GM19025 (cell line): ENCODE measurements around the gene EYA4.

ENCODE experiments used
- ATAC-seq: cut with Tn5 transposase; IDR thresholded peaks from one replicate; pipeline ENCODE4 v1.9.1; 2021; ENCODE audit warnings: mild to moderate bottlenecking, low read depth, moderate library complexity; ENCODE audit not compliant: unreplicated experiment

Gene EYA4

DNA sequence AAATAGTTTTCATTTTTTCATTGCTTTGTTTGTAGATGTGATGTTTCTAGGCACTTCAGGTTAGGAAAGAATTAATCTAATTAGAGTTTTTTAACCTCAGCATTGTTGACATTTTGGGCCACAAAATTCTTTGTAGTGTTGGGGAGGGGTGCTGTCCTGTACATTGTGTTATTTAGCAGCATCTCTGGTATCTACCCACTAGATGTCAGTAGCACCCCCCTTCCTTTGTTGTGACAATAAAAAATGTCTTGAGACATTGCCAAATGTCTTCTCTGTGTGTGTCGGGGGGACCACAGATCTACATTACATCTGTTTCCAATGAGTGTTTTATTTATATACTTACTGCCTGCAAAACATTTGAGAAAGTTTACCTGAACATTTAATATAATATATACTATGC, 45.6 kb downstream of the EYA4 start:
- ATAC-seq: no peak

DNA sequence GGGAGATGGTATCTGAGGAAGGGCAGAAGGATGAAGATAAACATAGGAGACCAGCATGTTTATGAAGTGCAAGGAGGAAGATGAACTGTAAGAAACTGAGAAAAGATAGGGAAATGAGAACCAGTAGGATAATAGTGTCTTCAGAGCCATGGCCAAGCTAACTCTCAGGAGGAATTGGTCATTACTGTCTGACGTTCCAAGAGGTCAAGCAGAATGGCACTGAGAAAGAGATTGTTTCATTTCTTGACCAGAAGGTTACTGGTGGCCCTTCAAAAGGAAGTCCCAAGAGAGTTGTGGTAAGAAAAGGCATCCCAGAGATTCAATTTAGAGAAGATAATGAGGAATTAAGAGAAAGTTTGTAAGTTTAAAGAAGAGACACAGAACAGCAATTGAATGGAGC, 47.5 kb downstream of the EYA4 start:
- ATAC-seq: no peak

DNA sequence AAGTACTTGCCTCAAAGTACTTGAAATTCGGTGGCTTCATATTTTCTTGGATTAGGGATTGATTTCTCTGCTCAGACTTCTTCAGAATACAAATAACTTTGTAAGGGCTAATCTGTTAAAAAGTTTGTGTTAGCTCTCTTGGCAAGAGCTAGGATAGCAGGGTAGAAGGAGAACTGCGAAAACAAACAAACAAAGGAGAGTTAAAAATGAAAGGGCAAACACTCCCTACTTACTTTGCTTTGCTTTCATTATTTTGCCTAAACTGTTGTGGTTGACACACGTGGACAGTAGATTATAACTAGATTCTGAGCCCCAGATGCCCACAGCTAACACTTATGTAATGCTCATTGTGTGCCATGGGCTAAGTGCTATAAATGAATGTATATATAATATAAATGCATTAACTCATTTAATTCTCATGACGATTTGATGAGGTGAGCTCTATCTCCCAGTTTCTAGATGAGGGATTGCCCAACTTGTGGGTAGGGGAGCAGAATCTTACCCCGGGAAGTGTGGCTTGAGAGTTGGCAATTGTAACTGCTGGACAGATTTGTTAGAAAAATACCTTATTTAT, 48.7 kb downstream of the EYA4 start:
- no peak for ATAC-seq

DNA sequence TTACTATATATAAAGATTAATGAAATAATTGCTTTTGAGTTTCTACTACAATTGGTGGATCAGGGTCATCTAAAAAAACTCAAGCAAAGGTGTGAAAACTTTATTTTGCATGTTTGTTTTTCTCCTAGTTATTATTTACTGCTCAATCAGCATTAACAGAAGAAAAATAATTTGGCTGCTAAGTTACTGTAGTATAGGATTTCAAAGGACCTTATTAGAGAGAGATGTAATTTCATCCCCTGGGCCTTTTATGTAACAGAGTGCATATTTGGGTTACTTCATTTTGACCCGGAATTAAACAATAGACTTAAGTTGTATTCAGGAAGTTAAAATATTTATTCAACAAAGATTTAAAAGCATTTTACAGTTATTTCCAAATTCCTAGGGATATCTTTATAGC, 49.8 kb downstream of the EYA4 start:
- ATAC-seq: no peak

DNA sequence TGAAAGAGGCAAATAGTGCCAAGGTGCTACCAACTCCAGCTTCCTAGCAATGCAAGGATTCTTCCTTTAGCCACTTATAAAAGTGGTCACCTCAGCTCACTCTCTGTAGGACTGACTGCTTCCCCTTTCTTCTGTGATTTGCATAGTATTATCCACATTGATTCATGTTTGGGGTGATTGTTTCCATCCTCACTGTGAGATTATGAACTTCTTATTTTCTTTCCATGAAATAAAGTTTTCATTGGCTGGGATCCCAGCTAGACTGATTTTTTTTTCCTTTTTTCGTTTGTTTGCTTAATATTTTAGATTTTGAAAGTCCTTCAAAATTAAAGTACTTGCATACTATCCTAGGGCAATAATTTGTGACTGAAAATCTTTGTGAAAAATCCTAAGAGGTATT, 50.5 kb downstream of the EYA4 start:
- no peak for ATAC-seq

DNA sequence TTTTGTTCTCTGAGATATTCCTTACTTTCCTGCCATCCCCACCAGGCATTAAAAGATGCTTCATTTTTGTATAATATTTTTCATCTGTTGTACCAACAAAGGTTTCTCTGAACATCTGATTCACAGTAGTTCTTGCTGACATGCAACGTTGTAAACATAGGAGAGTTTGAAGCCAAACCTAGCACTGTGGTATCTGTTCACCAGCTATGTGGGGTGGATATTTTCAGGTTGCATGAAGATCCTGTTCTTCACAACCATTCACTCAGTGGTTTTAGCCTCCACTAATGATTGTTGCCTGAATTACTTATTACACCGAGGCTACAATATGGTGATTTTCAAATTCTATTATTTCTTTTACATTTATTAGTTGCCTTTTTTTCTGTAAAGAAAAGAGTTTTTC, 56.5 kb downstream of the EYA4 start:
- no peak for ATAC-seq

DNA sequence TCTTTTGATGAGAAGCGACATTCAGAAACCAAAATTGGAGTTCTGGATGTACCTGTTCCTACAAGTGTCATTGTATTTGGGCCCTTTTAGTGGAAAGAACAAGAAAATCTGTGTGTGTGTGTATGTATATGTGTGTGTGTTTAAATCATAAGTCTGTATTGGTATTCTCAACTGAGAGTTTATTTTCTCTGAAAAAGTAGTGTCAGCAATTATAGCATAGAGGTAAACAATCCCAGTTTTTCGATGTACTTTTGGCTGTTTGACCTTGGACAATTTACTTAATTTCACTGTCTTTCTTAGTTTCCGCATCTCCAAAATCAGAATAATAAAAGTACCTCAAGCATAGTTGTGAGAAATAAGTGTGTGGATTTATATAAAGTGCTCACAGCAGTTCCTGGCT, 57.2 kb downstream of the EYA4 start:
- no peak for ATAC-seq

DNA sequence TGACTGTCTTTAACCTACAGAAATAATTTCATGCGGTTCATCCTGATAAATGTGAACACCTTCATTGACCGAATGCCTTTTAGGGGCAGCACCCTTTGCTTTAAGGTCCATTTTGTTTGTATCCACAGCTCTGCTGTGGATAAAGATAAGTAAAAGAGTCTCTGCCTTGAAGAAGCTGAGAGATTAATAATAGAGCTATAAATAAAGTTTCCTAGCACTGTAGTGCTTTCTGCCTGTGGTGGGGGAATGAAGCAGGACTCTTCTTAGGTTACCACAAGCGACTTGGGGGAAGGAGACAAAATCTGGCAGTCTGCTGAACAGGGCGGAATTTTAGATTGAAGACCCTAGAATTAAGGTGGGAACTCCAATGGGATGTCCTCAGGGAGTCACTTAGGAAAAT, 57.6 kb downstream of the EYA4 start:
- no peak for ATAC-seq

DNA sequence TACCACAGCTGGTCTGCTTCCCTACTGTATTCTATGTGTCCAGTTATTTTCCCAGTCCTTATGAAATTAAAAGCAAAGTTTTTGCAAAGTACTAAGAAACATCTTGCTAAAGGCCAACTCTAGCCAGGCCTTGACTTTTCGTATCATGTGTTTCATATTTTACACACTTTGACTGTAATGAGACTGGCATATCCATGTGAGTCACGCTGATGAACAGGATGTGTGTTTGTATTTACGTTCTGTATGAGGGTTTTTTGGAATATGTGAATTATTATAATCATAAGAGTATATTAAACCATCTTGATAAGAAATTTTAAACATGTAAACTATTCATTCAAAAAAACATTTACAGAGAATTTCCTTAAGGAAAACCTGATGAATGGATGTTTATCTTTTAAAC, 59.7 kb downstream of the EYA4 start:
- no peak for ATAC-seq

DNA sequence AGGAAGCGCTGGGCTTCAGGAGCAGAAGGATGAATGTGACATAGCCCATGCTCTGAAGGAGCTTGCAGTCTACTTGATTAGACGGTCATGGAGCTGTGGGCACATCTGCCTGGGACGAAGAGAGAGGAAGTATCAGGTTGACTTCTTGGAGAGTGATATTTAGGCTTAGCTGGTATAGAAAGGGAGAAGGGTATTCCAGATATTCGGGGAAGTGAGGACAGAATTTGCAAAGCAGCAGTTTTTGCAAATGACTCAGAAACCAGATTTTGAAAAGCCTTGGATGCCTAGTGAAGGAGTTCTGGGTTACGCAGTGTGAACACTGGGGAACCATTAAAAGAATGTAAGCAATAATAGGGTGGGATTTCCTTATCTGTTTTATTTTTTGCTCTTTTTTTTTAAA, 60.7 kb downstream of the EYA4 start:
- ATAC-seq: no peak

DNA sequence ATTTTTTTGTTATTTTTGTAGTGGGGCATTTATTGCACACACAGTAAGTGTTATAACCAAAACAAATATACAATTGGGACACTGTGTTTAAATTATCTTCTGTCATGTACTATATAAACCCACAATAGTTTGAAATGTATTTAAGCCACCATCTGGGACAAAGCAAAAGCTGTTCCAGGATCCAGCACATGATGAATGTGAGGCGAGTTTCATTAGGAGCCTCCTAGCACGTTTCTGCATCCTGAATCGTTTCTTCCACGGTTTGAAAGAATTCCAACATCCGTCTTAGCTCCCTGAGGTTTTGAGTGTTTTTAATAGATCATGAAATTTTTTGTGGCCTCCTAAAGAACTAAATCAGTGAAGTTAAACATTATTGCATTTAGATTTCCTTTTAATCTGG, 65.8 kb downstream of the EYA4 start:
- ATAC-seq: no peak

DNA sequence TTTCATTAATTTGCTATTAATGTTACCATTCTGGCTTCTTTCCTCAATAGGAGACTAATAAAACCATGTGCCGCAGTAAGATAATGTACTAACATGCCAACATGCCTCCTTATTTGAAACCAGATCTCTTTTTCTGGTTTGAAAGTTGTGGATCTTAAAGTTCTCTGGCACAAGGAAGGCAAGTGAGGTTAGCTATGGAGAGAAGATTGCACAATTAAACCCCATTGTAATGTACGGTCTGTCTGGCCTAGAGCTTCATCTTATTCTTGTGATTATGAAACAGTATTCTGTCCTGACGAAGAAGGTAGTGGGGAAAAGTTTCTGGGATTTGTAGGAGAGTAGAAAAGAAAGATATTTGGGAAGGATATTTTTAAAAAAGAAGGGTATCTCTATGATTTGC, 68.4 kb downstream of the EYA4 start:
- ATAC-seq: no peak

DNA sequence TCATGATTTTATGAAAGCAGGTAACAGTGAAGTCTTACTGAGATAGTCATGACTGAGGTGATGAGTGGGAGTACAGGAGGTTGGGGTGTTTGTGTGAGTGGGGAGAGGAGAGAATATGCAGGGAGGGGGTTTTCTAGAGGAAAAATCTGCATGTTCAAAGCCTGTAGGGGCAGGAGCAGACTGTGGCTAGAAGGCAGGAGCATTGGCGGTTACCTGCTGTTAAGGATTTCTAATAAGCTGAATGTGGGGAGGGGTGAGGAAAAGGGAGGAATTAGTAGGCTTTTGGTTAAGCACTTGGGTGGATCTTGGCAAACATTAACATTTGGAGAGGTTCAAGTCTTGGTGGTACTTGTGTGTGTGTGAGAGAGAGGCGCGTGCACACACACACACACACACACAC, 70.8 kb downstream of the EYA4 start:
- ATAC-seq: no peak

DNA sequence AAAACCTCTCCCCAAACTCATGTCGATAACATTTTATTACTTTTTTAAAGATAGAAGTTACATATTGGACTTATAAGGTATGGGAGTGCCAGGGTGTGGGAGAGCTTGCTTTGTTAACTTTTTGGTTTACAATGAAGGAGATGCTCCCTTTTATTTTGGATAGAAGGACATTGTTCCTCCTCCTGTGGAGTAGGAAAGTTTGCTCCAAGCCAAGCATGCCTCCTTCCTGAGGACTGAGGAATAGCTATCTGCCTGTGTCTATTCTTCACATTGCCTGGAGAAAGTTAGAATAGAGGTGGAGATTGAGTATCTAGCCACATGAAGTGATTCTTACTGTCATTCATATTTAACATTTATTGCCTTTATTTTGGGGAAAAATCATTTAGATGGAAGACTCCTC, 71.9 kb downstream of the EYA4 start:
- ATAC-seq: no peak

DNA sequence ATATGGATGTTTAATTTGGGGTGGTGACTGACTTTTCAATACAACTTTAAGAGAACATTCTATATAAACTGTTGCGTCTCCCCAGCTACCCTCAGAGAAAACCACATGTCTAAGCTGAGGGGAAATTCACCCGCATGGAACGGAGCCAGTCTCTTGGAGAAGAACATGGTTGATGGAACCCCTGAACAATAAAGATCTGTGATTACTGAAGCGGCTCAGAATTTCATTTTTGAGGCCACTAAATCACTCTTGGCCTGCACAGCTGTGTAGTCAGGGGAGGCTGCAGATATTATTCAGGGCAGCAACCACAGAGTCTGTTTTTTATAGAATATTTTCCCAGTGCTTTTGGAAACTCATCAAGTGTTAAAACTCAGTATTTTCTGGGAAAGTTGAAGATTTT, 73.8 kb downstream of the EYA4 start:
- no peak for ATAC-seq

DNA sequence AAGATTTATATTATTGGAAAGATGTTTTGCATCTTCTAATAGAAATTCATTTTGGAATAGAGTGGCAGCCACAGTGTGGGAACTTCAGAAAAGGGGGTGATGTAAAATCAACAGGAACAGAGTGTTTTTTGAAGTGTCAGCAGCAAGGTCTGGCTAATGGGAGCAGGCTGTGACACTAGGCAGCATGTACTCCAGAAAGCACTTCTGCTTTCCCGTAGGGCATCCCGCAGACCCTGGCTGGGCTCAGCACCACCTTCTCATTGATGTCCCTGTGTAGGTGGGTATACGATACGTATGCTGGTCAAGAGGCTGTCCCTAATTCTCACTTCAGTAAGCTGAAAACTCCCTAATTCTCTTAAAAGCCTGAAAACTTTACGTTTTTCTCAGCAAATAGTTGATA, 74.7 kb downstream of the EYA4 start:
- ATAC-seq: no peak

DNA sequence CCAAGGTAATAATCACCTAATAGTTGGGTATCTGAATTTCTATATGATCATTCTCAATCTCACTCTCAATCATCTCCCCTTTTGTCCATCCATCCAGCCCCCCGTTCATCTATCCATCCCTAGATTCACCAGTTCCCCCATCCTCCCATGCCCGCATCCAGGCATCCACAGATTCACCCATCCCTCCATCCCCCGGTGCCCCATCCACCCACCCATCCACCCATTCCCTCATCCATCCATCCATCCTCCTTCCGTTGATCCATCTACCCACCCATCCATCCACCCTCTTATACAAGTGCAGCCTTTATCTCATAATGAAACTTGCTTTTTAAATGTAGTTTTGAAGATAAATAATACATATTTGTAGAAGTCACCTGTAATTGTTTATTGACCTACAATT, 76.5 kb downstream of the EYA4 start:
- ATAC-seq: no peak

DNA sequence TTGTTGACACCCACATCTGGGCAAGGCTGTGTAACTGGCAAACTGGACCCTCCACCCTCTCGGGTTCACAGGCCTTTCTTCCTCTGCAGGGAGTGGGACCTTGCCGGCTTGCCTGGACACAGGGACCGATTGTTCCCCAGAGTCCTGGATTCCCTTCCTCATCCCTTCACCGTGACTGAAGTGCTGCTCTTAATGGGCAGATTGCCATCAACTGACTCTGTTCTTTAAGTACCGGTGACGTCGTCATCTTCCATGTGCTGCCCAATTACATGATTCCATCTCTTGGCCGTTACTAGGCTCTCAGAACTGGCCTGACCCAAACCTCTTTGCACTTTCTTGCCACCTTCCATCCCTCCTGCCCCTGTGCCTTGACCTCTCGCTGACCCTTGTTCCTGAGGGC, 85.4 kb downstream of the EYA4 start:
- no peak for ATAC-seq

DNA sequence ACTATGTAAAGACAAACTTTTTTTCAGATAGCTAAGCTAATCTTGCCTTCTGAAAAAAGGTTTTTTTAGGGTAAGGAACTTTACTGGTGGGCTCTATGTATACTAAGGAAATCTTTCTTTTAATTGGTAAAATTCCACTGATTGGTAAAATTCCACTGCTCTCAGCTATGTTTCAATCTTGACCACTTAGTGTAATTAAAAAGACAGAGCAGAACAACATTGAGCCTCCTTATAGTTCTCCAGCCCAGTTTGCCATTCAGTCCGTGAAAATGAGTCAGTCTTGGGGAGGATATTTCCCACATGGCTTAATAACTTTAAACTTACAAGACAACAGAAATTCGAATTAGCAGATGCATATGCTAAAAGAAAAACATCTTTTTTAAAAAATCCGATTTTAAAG, 92.7 kb downstream of the EYA4 start:
- ATAC-seq: no peak

DNA sequence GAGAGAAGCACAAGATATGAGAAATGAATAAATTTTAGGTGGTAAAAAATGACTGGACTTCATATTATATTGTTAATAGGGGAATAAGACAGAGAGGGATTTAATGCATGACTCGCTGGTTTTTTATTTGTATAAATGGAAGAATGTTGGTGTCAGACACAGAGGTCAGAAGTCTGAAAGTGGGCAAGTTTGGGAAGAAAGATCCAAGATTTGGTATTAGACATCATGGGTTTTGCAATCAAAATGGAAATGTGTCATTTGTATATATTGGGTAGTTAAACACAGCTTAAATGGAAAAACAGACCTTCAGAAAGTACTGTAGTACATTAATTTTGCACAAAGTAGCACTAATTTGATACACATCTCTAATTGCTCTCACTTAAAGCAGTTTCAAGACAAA, 96.2 kb downstream of the EYA4 start:
- no peak for ATAC-seq

DNA sequence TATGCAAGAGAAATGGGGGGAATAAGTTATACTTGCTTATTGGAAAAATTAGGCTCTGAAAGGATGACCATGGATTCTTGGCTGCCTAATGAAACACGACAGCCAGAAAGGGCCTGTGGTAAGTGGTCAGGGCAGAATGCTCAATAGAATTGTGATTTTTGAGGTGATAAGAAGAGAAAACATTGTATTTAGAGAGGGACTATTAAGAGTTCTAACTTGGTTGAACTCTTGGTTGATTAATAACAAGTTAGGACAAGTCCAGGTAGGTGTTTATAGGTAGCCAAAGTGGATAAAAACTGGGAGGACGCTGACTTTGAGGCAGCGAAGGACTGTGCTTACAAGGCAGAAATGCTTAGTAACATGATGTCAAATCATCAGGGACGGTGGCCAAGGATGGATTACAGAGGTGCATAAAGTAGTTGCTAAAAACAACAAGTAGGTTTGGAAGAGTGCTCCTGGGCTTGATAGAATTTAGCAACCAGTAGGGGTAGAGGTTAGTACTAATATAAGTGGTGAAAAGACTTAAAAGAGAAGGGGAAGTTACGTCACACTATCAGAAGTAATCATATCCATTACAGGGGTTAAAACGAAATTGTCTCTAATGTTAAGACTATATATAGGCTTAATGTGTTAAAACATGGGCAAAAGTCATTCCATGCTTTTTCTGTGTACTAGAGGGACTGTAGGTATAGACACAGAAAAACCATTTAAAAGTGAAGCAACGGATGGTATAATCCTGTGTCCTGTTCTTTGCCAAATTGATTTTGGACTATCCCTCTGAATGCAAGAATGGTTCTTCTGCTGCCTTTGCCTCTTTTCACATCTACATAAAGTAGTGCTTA, 98.6 kb downstream of the EYA4 start:
- no peak for ATAC-seq

DNA sequence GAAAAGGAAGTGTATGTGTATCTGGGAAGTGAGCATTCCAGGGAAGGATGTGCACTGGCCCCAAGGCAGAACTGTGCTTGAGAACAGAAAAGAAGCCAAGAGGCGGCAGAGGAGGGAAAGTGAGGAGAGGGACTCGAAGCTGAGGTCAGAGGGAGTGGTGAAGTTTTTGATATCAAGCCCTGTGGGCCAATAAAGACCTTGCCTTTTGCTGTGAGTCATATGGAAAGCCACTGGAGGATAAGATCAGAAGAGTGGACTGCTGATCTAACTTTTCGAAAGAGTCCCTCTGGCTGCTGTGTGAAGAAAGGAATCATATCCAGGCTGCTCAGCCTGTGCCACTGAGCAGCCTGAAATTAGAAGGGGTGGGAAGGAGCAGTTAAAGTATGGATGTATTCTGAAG, 99.4 kb downstream of the EYA4 start:
- no peak for ATAC-seq
